Psoas muscle (tissue), 8 donors: ENCODE results near the gene CRISP1. TPM values are rescaled to one million over a fixed set of nuclear protein-coding genes. Genes with fewer than 3 reads are reported as not detected.
A peak's percentile ranks its signal among the peaks of the same experiment; 100 is the strongest.

Experiments used
- ATAC-seq, 4 donors: fragments of 200-7000 bp; cut with Tn5 transposase; one replicate each; pipeline ENCODE4 v1.9.1; 2020; ENCODE audit warnings: moderate library complexity in 3 of 4, mild to moderate bottlenecking in 2 of 4
- DNase-seq, 2 donors: peaks; one replicate each; pipeline ENCODE4 v3.0.0-alpha.2; 2020
- H3K27ac ChIP-seq: fragments of 200-600 bp; one replicate; pipeline ENCODE4 v1.8.0; 2022
- H3K27me3 ChIP-seq, 3 donors: fragments of 200-600 bp in 1 of 3; one replicate each; pipeline versions ENCODE4 v1.6.1 to v1.8.0; 2013 to 2022; ENCODE audit warnings: low read length in 2 of 3, mild to moderate bottlenecking in 2 of 3, moderate library complexity in 1 of 3; ENCODE audit not compliant: insufficient read depth in 3 of 3
- H3K36me3 ChIP-seq, 2 donors: fragments of 200-600 bp in 1 of 2; one replicate each; pipeline versions ENCODE4 v1.6.1 to v1.8.0; 2013 to 2022; ENCODE audit warnings: low read depth in 1 of 2, mild to moderate bottlenecking in 1 of 2, moderate library complexity in 1 of 2; ENCODE audit not compliant: insufficient read depth in 1 of 2
- H3K4me1 ChIP-seq: fragments of 200-600 bp; one replicate; pipeline ENCODE4 v1.8.0; 2022
- H3K4me3 ChIP-seq: fragments of 200-600 bp; one replicate; pipeline ENCODE4 v1.8.0; 2022; ENCODE audit warnings: mild to moderate bottlenecking
- H3K9me3 ChIP-seq: fragments of 200-600 bp; one replicate; pipeline ENCODE4 v1.8.0; 2022
- CTCF ChIP-seq: fragments of 200-600 bp; IDR thresholded peaks from one replicate; pipeline ENCODE4 v1.8.0; 2022; ENCODE audit warnings: antibody characterized with exemption
- WGBS, 3 donors: extraction: QIAGEN DNeasy Blood & Tissue Kit; methylation state at CpG; one replicate each; pipeline versions ENCODE4 v1.1.6 to v1.1.7; 2013; 5-methylcytosine and 5-hydroxymethylcytosine counted together
- intact Hi-C, 2 donors: fragments of 100-400 bp; cut with DNase I; formaldehyde crosslinking; loops; one replicate each; pipeline versions ENCODE4 v1.11.0 to v1.14.2; 2022
- polyA plus RNA-seq, 3 donors: library from polyadenylated mRNA; stranded (reverse); fragments of 200-250 nt; gene quantifications; one replicate each; pipeline ENCODE4 v1.2.3, GENCODE V29; 2013
- total RNA-seq, 4 donors: library from RNA; stranded (reverse); fragmentation: NEBNext Ultra II Directional in 2 of 4; extraction: Animal tissue kit (Norgen Biotek cat#: 25700) in 2 of 4; gene quantifications; one replicate each; pipeline versions ENCODE4 v1.2.1 to v1.2.4, GENCODE V29; 2021 to 2023
- donor health status: healthy with polysubstance abuse.
- donor health status: DM: no; HTN: no; CAD: no; lungs with moderate emphysema.
- donor health status: Bipolar disorder and iron deficiency.
- donor health status: healthy.
- donor health status: DM: yes; HTN: yes; CAD: no.
- donor health status: DM: no; HTN: no; CAD: no.
- donor health status: DM: no; HTN: no; CAD: no.
- donor health status: DM: yes; HTN: yes; CAD: no.

The CRISP1 gene
- total and polyA plus RNA-seq, 7 donors: not detected

- intact Hi-C loops: loop anchor here (5.0 to 10.0 kb wide), 2 partner anchors 235 to 322 kb away; no protein-coding TSS in a partner anchor
- H3K27me3 ChIP-seq: no peaks in the 10 kb centered on the region
- no peaks in the 10 kb centered on the region for H3K36me3 ChIP-seq
- no peak overlapping the region for H3K4me3 ChIP-seq
- peak; percentile 68 for TF ChIP-seq CTCF
- H3K9me3 ChIP-seq: no peaks in the 10 kb centered on the region
- H3K4me1 ChIP-seq: no peaks in the 10 kb centered on the region
- H3K27ac ChIP-seq: no peak overlapping the region
- DNase-seq (no peak), ATAC-seq (peak in 1 of 4 donors; percentile 68)
- 37 to 39% (median 39%) methylated on average over 4 of the region's 4 CpGs for WGBS, 3 donors
These were observed 17.0 kb downstream of the CRISP1 start for GRCh38 chr6:49849213-49849907.

- TF ChIP-seq CTCF: no peak
- 78 to 88% (median 83%) methylated on average over 2 of the region's 2 CpGs for WGBS, 3 donors
- Histone ChIP-seq H3K27me3 (no peaks in the 10 kb centered on the region), H3K4me3 (no peak overlapping the region), H3K4me1 (no peaks in the 10 kb centered on the region), H3K9me3 (no peaks in the 10 kb centered on the region), H3K36me3 (no peaks in the 10 kb centered on the region), H3K27ac (no peak overlapping the region)
- no peak for ATAC-seq
- intact Hi-C loops: loop anchor here (5.0 to 10.0 kb wide), 2 partner anchors 233 to 320 kb away; no protein-coding TSS in a partner anchor
- no peak for DNase-seq
These were observed 18.7 kb downstream of the CRISP1 start for GRCh38 chr6:49847673-49848072.

- TF ChIP-seq CTCF: no peak
- Histone ChIP-seq H3K27me3 (no peaks in the 10 kb centered on the region), H3K4me1 (no peaks in the 10 kb centered on the region), H3K4me3 (no peak overlapping the region), H3K36me3 (no peaks in the 10 kb centered on the region), H3K27ac (no peak overlapping the region), H3K9me3 (no peaks in the 10 kb centered on the region)
- intact Hi-C loops: loop anchor here (5.0 to 10.0 kb wide), 2 partner anchors 232 to 320 kb away; no protein-coding TSS in a partner anchor
- no peak for ATAC-seq
- DNase-seq: no peak
- 86 to 91% (median 87%) methylated on average over 4 of the region's 4 CpGs for WGBS, 3 donors
These were observed 19.3 kb downstream of the CRISP1 start for GRCh38 chr6:49847014-49847413.

- WGBS, 3 donors: 88 to 89% (median 89%) methylated on average over 4 of the region's 4 CpGs
- no peak for TF ChIP-seq CTCF
- intact Hi-C loops: loop anchor here in 1 of 2 donors (10.0 kb wide), 1 partner anchor 227 kb away; no protein-coding TSS in a partner anchor
These were observed 24.9 kb downstream of the CRISP1 start for GRCh38 chr6:49841424-49841823.

More at GRCh38 chr6:49841424-49841823, 24.9 kb downstream of the CRISP1 start:
- H3K4me3 ChIP-seq: no peak overlapping the region
- H3K27ac ChIP-seq: no peak overlapping the region
- DNase-seq (no peak), ATAC-seq (no peak)
- H3K4me1 ChIP-seq: no peaks in the 10 kb centered on the region
- no peaks in the 10 kb centered on the region for H3K27me3 ChIP-seq
- H3K9me3 ChIP-seq: no peaks in the 10 kb centered on the region
- no peaks in the 10 kb centered on the region for H3K36me3 ChIP-seq
